Right lobe of liver (tissue), 6 donors: ENCODE results near the gene DIAPH1. TPM values are rescaled to one million over a fixed set of nuclear protein-coding genes. Genes with fewer than 3 reads are reported as not detected.

Experiments
- ATAC-seq, 4 donors: fragments of 200-7000 bp; cut with Tn5 transposase; one replicate each; pipeline ENCODE4 v1.9.1; 2020; ENCODE audit warnings: mild to moderate bottlenecking in 4 of 4, moderate library complexity in 4 of 4
- DNase-seq, 3 donors: peaks; one replicate each; pipeline ENCODE4 v3.0.0-alpha.2; 2020
- H3K27ac ChIP-seq, 3 donors: fragments of 200-600 bp; one replicate each; pipeline ENCODE4 v1.8.0; 2022
- H3K27me3 ChIP-seq, 2 donors: fragments of 200-600 bp; one replicate each; pipeline ENCODE4 v1.8.0; 2022
- H3K36me3 ChIP-seq, 4 donors: fragments of 200-600 bp; sonication (generic) in 1 of 4; one replicate each; pipeline versions ENCODE4 v1.5.1 to v1.8.0; 2017 to 2022; ENCODE audit warnings: control low read depth in 1 of 4
- H3K4me1 ChIP-seq, 4 donors: fragments of 200-600 bp; sonication (generic) in 1 of 4; one replicate each; pipeline versions ENCODE4 v1.5.1 to v1.8.0; 2017 to 2022; ENCODE audit warnings: control low read depth in 1 of 4
- H3K4me3 ChIP-seq, 3 donors: fragments of 200-600 bp; one replicate each; pipeline ENCODE4 v1.8.0; 2022
- H3K9me3 ChIP-seq, 4 donors: fragments of 200-600 bp; sonication (generic) in 1 of 4; one replicate each; pipeline versions ENCODE4 v1.5.1 to v1.8.0; 2017 to 2022; ENCODE audit warnings: control low read depth in 1 of 4
- CTCF ChIP-seq, 4 donors: fragments of 200-600 bp in 3 of 4; fragments of 450-650 bp in 1 of 4; IDR thresholded peaks; one replicate each; pipeline versions ENCODE4 v1.5.1 to v1.8.0; 2016 to 2022; ENCODE audit warnings: antibody characterized with exemption in 4 of 4, mild to moderate bottlenecking in 2 of 4
- POLR2A ChIP-seq: fragments of 450-650 bp; IDR thresholded peaks from one replicate; pipeline ENCODE4 v1.6.1; 2017; ENCODE audit warnings: antibody characterized with exemption, mild to moderate bottlenecking
- WGBS: methylation state at CpG from one replicate; pipeline ENCODE4 v1.1.6; 2018; ENCODE audit warnings: low coverage, low lambda C conversion rate; ENCODE audit not compliant: insufficient coverage; ENCODE audit errors: missing lambda C conversion rate; 5-methylcytosine and 5-hydroxymethylcytosine counted together
- intact Hi-C, 2 donors: fragments of 100-400 bp; cut with DNase I; formaldehyde crosslinking; loops; one replicate each; pipeline versions ENCODE4 v1.11.2 to v1.14.1; 2022
- total RNA-seq, 6 experiments: library from RNA; depleted of rRNA in 2 of 6; stranded (reverse); fragments of >200 nt in 2 of 6; fragmentation: NEBNext Ultra II Directional in 3 of 6; extraction: Animal tissue kit (Norgen Biotek cat#: 25700) in 3 of 6; gene quantifications; one replicate each; pipeline versions ENCODE4 v1.1.0 to v1.2.4, GENCODE V29; 2016 to 2023
- donor health status: DM: no; HTN: yes; CAD: no.
- donor health status: DM: no; HTN: no; CAD: no.
- donor health status: DM: no; HTN: no; CAD: no.
- donor health status: DM: no; HTN: yes; CAD: no.
- donor health status: DM: no; HTN: yes; CAD: no.

The DIAPH1 gene
- total RNA-seq, 6 experiments from 2014 or later: 93.7 to 114 (median 107) TPM

GRCh38 chr5:141486091-141486490, 132.7 kb downstream of the DIAPH1 start:
- Histone ChIP-seq H3K27me3 (no peaks in the 10 kb centered on the region), H3K36me3 (no peaks in the 10 kb centered on the region), H3K4me1 (no peaks in the 10 kb centered on the region), H3K9me3 (no peaks in the 10 kb centered on the region), H3K4me3 (no peak overlapping the region), H3K27ac (no peak overlapping the region)
- TF ChIP-seq CTCF (IDR thresholded peaks at IDR 0.05) (no peak), POLR2A (no peak)
- ATAC-seq (no peak), DNase-seq (no peak)
- intact Hi-C loops: no loop called here
- 75% methylated on average over 3 of the region's 9 CpGs for WGBS

- Histone ChIP-seq H3K9me3 (no peaks in the 10 kb centered on the region), H3K4me3 (no peak overlapping the region), H3K27ac (no peak overlapping the region), H3K27me3 (no peaks in the 10 kb centered on the region), H3K4me1 (no peaks in the 10 kb centered on the region), H3K36me3 (no peaks in the 10 kb centered on the region)
- DNase-seq (no peak), ATAC-seq (no peak)
- 51% methylated on average over 12 of the region's 38 CpGs for whole genome bisulfite sequencing
- intact Hi-C loops: no loop called here
- TF ChIP-seq CTCF (IDR thresholded peaks at IDR 0.05) (no peak), POLR2A (no peak)
These were observed 133.3 kb downstream of the DIAPH1 start for GRCh38 chr5:141485321-141486055.

GRCh38 chr5:141484641-141485311, 134.0 kb downstream of the DIAPH1 start, which contains the start of gene PCDHGC4:
Gene PCDHGC4 (plus strand): TSS chr5:141485030. CDS start chr5:141485174, 144 bp downstream.
- Histone ChIP-seq H3K36me3 (no peaks in the 10 kb centered on the region), H3K27ac (no peak within 1 kb of the TSS), H3K4me1 (no peaks in the 10 kb centered on the region), H3K27me3 (no peaks in the 10 kb centered on the region), H3K4me3 (no peak within 1 kb of the TSS), H3K9me3 (no peaks in the 10 kb centered on the region)
- WGBS: 14% methylated on average over 20 of the region's 39 CpGs
- no peak for TF ChIP-seq POLR2A
- no peak for TF ChIP-seq CTCF (IDR thresholded peaks at IDR 0.05)
- ATAC-seq: no peak
- DNase-seq: no peak
- intact Hi-C loops: no loop called here

GRCh38 chr5:141484310-141484640, 134.5 kb downstream of the DIAPH1 start:
- TF ChIP-seq CTCF (IDR thresholded peaks at IDR 0.05) (no peak), POLR2A (no peak)
- Histone ChIP-seq H3K9me3 (no peaks in the 10 kb centered on the region), H3K4me1 (no peaks in the 10 kb centered on the region), H3K36me3 (no peaks in the 10 kb centered on the region), H3K4me3 (no peak overlapping the region), H3K27ac (no peak overlapping the region), H3K27me3 (no peaks in the 10 kb centered on the region)
- ATAC-seq (no peak), DNase-seq (no peak)
- WGBS: 19% methylated on average over 4 of the region's 4 CpGs
- intact Hi-C loops: no loop called here
